GM12891 (cell line): ENCODE data around the gene NSD1.

Source experiments
- DNase-seq: peaks from one replicate; pipeline ENCODE4 v3.0.0; 2011; ENCODE audit warnings: low spot score; ENCODE audit not compliant: insufficient read length
- FAIRE-seq: peaks from 2 replicates; lab custom pipeline; 2011; peaks lifted over from hg19 to GRCh38; lab: Jason Lieb, UNC
- PAX5 ChIP-seq: IDR thresholded peaks from 2 replicates; pipeline ENCODE4 v1.6.1; 2011; ENCODE audit warnings: low read length, moderate library complexity, mild to moderate bottlenecking; ENCODE audit not compliant: insufficient read depth, severe bottlenecking
- POLR2A ChIP-seq: IDR thresholded peaks from 2 replicates; pipeline ENCODE4 v1.6.1; 2011; ENCODE audit warnings: low read depth, low read length, control low read depth
- POLR2AphosphoS5 ChIP-seq: IDR thresholded peaks from 2 replicates; pipeline ENCODE4 v1.6.1; 2011; ENCODE audit warnings: low read depth, low read length, control low read depth
- POU2F2 ChIP-seq: IDR thresholded peaks from 2 replicates; pipeline ENCODE4 v1.6.1; 2011; ENCODE audit warnings: low read depth, mild to moderate bottlenecking, control low read depth, low read length, moderate library complexity
- SPI1 ChIP-seq: IDR thresholded peaks from 2 replicates; pipeline ENCODE4 v1.6.1; 2011; ENCODE audit warnings: low read depth, low read length, control low read depth
- TAF1 ChIP-seq: IDR thresholded peaks from 2 replicates; pipeline ENCODE4 v1.6.1; 2011; ENCODE audit warnings: low read depth, low read length, control low read depth

The NSD1 gene

GRCh38 chr5:177220576-177220975, 87.0 kb downstream of the NSD1 start:
- FAIRE-seq: no peak
- no peak for DNase-seq
- no peak for TF ChIP-seq SPI1
- no peak for TF ChIP-seq TAF1
- no peak for TF ChIP-seq POLR2A
- no peak for TF ChIP-seq POU2F2
- TF ChIP-seq PAX5: no peak
- no peak for TF ChIP-seq POLR2AphosphoS5

DNA sequence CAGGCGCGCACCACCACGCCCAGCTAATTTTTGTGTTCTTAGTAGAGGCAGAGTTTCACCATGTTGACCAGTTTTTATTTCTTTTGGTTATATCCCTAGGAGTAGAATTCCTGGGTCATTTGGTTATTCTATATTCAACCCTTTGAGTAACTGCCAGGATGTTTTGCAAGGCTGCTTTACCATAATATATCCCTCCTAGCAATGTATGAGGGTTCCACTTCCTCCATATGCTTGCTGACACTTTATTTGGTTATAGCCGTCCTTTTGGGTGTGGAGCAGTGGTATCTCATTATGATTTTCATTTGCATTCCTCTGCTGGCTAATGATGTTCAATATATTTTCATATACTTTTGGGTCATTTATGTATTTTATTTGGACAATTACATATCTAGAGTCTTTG, 88.7 kb downstream of the NSD1 start:
- FAIRE-seq (no peak), DNase-seq (no peak)
- 0 out of 2 replicates have a peak, but pooled peaks have one; percentile 14 for TF ChIP-seq SPI1
- TF ChIP-seq POU2F2: no peak
- no peak for TF ChIP-seq POLR2AphosphoS5
- no peak for TF ChIP-seq POLR2A

- no peak for TF ChIP-seq SPI1
- TF ChIP-seq TAF1: no peak
- DNase-seq (no peak), FAIRE-seq (no peak)
These were observed 92.2 kb downstream of the NSD1 start for GRCh38 chr5:177225798-177226197.

- no peak for DNase-seq
- FAIRE-seq: no peak
- TF ChIP-seq POLR2AphosphoS5 (no peak), TAF1 (no peak), POLR2A (no peak)
These were observed 93.3 kb downstream of the NSD1 start for GRCh38 chr5:177226860-177227259.

DNA sequence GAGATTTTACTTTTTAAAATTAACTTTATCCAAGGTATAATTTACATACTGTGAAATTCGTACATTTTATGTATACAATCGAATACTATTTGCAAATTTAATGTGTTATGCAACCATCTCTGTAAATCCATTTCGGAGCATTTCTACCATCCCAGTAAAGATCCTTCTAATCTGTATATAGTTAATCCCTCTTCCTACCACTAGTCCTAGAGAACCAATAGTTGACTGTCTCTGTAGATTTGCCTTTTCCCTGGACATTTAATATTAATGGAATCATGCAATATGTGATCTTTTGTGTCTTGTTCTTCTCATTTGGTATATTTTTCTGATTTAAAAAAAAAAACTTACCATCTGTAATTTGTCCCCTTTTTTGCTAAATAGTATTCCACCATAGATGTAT, 95.2 kb downstream of the NSD1 start:
- DNase-seq (no peak), FAIRE-seq (no peak)
- no peak for TF ChIP-seq POU2F2
- TF ChIP-seq POLR2A: no peak
- TF ChIP-seq PAX5: no peak
- TF ChIP-seq TAF1: no peak
- no peak for TF ChIP-seq SPI1
- TF ChIP-seq POLR2AphosphoS5: no peak

- DNase-seq: no peak
- no peak for FAIRE-seq
- no peak for TF ChIP-seq POLR2A
- no peak for TF ChIP-seq POLR2AphosphoS5
- no peak for TF ChIP-seq POU2F2
- no peak for TF ChIP-seq PAX5
- peak; percentile 77 for TF ChIP-seq SPI1
These were observed 97.1 kb downstream of the NSD1 start for GRCh38 chr5:177230660-177231059.

GRCh38 chr5:177231479-177232250, 98.1 kb downstream of the NSD1 start:
- DNase-seq (no peak), FAIRE-seq (no peak)
- no peak for TF ChIP-seq TAF1
- TF ChIP-seq PAX5: no peak
- TF ChIP-seq SPI1: no peak
- no peak for TF ChIP-seq POU2F2
- TF ChIP-seq POLR2AphosphoS5: no peak
- no peak for TF ChIP-seq POLR2A

DNA sequence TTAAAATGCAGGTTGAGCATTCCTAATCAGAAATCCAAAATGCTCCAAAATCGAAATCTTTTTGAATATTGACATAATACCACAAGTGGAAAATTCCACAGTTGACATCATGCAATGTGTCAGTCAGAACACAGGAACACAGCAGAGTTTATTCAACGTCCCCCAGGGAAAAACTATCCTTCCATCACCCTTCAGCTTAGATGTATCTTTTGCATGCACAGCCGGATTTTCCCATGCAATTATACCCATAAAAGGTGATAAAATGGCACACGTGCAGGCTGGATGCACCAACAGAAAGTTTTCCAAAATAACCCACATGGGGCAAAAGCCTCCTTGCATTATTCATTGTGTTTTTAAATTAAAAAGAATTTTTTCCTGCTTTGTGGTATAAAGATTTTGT, 98.8 kb downstream of the NSD1 start:
- DNase-seq (no peak), FAIRE-seq (peak; percentile 45)
- TF ChIP-seq SPI1: no peak
- TF ChIP-seq POLR2A: no peak
- no peak for TF ChIP-seq POU2F2
- no peak for TF ChIP-seq PAX5
- no peak for TF ChIP-seq TAF1
- TF ChIP-seq POLR2AphosphoS5: no peak

GRCh38 chr5:177232761-177233160, 99.2 kb downstream of the NSD1 start:
- FAIRE-seq (no peak), DNase-seq (no peak)
- TF ChIP-seq POLR2A (no peak), POU2F2 (no peak), TAF1 (no peak)

GRCh38 chr5:177233206-177233605, 99.6 kb downstream of the NSD1 start:
- DNase-seq (no peak), FAIRE-seq (no peak)
- TF ChIP-seq PAX5 (no peak), TAF1 (no peak), SPI1 (no peak), POLR2AphosphoS5 (no peak), POU2F2 (no peak), POLR2A (no peak)
